ENCODE data around the gene PLEKHG5. TPM values are rescaled to one million over a fixed set of nuclear protein-coding genes. Genes with fewer than 3 reads are reported as not detected.

The PLEKHG5 gene
- total RNA-seq, 4 donors from 2014 or later = 24.3 to 37.8 (median 32.6) TPM

DNA sequence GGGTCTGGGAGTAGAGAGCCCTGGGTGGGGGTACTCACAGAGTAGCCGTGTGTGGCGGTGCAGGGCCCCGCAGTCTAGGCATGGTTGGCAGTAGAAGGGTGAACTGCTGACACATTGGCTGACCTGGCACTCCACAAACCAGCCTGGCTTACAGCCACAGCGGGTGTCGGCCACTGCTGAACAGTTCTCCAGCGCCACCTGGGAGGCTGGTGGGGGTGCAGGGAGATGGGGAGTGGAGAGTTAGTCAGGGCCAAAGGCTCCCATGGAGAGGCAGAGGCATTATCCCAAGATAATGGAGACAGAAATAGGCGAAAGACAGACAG lies 27.0 kb downstream of the PLEKHG5 start:
- intact Hi-C loops (cut with DNase I) = no loop called here
- DNase-seq = no peak
- WGBS, 2 donors = 67 to 93% methylated on average over 1 to 7 of the region's 7 CpGs

DNA sequence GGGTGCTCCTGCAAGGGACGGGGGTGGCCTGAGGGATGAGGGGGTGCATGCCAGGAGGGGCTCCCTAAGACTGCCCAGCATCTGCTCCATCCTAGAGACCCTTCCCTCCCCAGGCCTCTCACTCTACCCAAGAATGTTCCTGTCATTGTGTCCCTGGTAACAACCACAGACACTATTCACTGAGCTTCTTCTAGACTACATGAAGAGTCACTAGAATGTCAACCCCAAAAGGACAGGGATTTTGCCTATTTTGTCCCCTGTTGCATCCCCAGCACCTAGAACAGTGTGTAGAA lies 28.4 kb downstream of the PLEKHG5 start:
- peaks cover 0 to 22% (median 14%) of the 10 kb centered on the region in 3 donors for H3K4me1 ChIP-seq
- TF ChIP-seq, protein P1, sequence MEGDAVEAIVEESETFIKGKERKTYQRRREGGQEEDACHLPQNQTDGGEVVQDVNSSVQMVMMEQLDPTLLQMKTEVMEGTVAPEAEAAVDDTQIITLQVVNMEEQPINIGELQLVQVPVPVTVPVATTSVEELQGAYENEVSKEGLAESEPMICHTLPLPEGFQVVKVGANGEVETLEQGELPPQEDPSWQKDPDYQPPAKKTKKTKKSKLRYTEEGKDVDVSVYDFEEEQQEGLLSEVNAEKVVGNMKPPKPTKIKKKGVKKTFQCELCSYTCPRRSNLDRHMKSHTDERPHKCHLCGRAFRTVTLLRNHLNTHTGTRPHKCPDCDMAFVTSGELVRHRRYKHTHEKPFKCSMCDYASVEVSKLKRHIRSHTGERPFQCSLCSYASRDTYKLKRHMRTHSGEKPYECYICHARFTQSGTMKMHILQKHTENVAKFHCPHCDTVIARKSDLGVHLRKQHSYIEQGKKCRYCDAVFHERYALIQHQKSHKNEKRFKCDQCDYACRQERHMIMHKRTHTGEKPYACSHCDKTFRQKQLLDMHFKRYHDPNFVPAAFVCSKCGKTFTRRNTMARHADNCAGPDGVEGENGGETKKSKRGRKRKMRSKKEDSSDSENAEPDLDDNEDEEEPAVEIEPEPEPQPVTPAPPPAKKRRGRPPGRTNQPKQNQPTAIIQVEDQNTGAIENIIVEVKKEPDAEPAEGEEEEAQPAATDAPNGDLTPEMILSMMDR (IDR thresholded peaks at IDR 0.05) = no peak
- TF ChIP-seq POLR2A (IDR thresholded peaks at IDR 0.05) = no peak
- H3K36me3 ChIP-seq = peaks cover 9 to 83% (median 17%) of the 10 kb centered on the region in 3 donors
- intact Hi-C loops (cut with DNase I) = no loop called here
- H3K4me3 ChIP-seq = no peak overlapping the region
- no peak overlapping the region for H3K27ac ChIP-seq
- H3K27me3 ChIP-seq = peaks cover 0 to 52% (median 0%) of the 10 kb centered on the region in 4 donors
- WGBS, 2 donors = 50 to 100% methylated on average over 1 of the region's 1 CpG
- H3K9me3 ChIP-seq = no peaks in the 10 kb centered on the region
- no peak for DNase-seq

More for the DNA sequence above, 27.0 kb downstream of the PLEKHG5 start:
- Histone ChIP-seq H3K9me3 (no peaks in the 10 kb centered on the region), H3K36me3 (peaks cover 12 to 97% (median 30%) of the 10 kb centered on the region in 3 donors), H3K27ac (no peak overlapping the region), H3K27me3 (peaks cover 0 to 52% (median 0%) of the 10 kb centered on the region in 4 donors), H3K4me1 (peaks cover 0 to 22% (median 14%) of the 10 kb centered on the region in 3 donors), H3K4me3 (peak overlapping the region in 1 of 4 donors; percentile 26)
- TF ChIP-seq POLR2A (IDR thresholded peaks at IDR 0.05) = no peak
- TF ChIP-seq, protein P1 (IDR thresholded peaks at IDR 0.05) = peak in 1 of 6 experiments; percentile 10

GRCh38 chr1:6462412-6463119 lies 28.9 kb downstream of the PLEKHG5 start:
- Histone ChIP-seq H3K27ac (no peak overlapping the region), H3K9me3 (no peaks in the 10 kb centered on the region), H3K4me3 (no peak overlapping the region), H3K27me3 (peaks cover 0 to 52% (median 0%) of the 10 kb centered on the region in 4 donors), H3K4me1 (peaks cover 0 to 22% (median 14%) of the 10 kb centered on the region in 3 donors), H3K36me3 (peaks cover 5 to 78% (median 12%) of the 10 kb centered on the region in 3 donors)
- TF ChIP-seq, protein P1 (IDR thresholded peaks at IDR 0.05) = no peak
- no peak for TF ChIP-seq POLR2A (IDR thresholded peaks at IDR 0.05)
- DNase-seq = no peak
- WGBS, 2 donors = 75 to 79% methylated on average over 1 to 8 of the region's 13 CpGs
- intact Hi-C loops (cut with DNase I) = no loop called here

GRCh38 chr1:6461538-6462411 lies 29.7 kb downstream of the PLEKHG5 start:
- Histone ChIP-seq H3K27ac (peak overlapping the region in 2 of 4 donors; percentile 74 to 78), H3K9me3 (no peaks in the 10 kb centered on the region), H3K27me3 (peaks cover 0 to 57% (median 0%) of the 10 kb centered on the region in 4 donors), H3K4me1 (peaks cover 0 to 22% (median 14%) of the 10 kb centered on the region in 3 donors), H3K4me3 (peak overlapping the region in 2 of 4 donors; percentile 38 to 58), H3K36me3 (peaks cover 0 to 70% (median 10%) of the 10 kb centered on the region in 3 donors)
- intact Hi-C loops (cut with DNase I) = no loop called here
- DNase-seq = no peak
- WGBS, 2 donors = 92% methylated on average over 21 of the region's 48 CpGs; no CpG with 5 or more reads in 1 of the 2 donors
- TF ChIP-seq, protein P1 (IDR thresholded peaks at IDR 0.05) = no peak
- no peak for TF ChIP-seq POLR2A (IDR thresholded peaks at IDR 0.05)

Data from esophagus squamous epithelium (tissue), 5 donors.